Measurements from ENCODE around the gene NFKBIE. TPM values are rescaled to one million over a fixed set of nuclear protein-coding genes. Genes with fewer than 3 reads are reported as not detected.

NFKBIE gene
- total RNA-seq, 1 donor from 2014 or later: 29.0 TPM

- DNase-seq (ENCODE audit: low spot score): no peak
- peaks cover 31% of the 10 kb centered on the region for H3K36me3 Mint-ChIP-seq (ENCODE audit: low read depth)
- H3K27me3 Mint-ChIP-seq (ENCODE audit: insufficient read depth): peaks cover 2% of the 10 kb centered on the region
- H3K4me1 Mint-ChIP-seq (ENCODE audit: low read depth): no peaks in the 10 kb centered on the region
- no peak overlapping the region for H3K27ac Mint-ChIP-seq
- intact Hi-C loops (cut with micrococcal nuclease): loop anchor here (1.0 to 2.0 kb wide), 2 partner anchors 36 to 132 kb away; no protein-coding TSS in a partner anchor
- H3K4me3 Mint-ChIP-seq: no peak overlapping the region
- H3K9me3 Mint-ChIP-seq: no peaks in the 10 kb centered on the region
These were observed 39.2 kb upstream of the NFKBIE start for GRCh38 chr6:44304282-44305199.

- no peak for DNase-seq (ENCODE audit: low spot score)
- intact Hi-C loops (cut with micrococcal nuclease): loop anchor here (1.0 to 2.0 kb wide), 2 partner anchors 35 to 132 kb away; no protein-coding TSS in a partner anchor
- H3K36me3 Mint-ChIP-seq (ENCODE audit: low read depth): peaks cover 34% of the 10 kb centered on the region
- H3K4me1 Mint-ChIP-seq (ENCODE audit: low read depth): no peaks in the 10 kb centered on the region
- peaks cover 6% of the 10 kb centered on the region for H3K27me3 Mint-ChIP-seq (ENCODE audit: insufficient read depth)
- H3K4me3 Mint-ChIP-seq: no peak overlapping the region
- H3K27ac Mint-ChIP-seq: no peak overlapping the region
- no peaks in the 10 kb centered on the region for H3K9me3 Mint-ChIP-seq
These were observed 38.5 kb upstream of the NFKBIE start for GRCh38 chr6:44303842-44304241.

- intact Hi-C loops (cut with micrococcal nuclease): no loop called here
- no peaks in the 10 kb centered on the region for H3K4me1 Mint-ChIP-seq (ENCODE audit: low read depth)
- H3K9me3 Mint-ChIP-seq: no peaks in the 10 kb centered on the region
- H3K27ac Mint-ChIP-seq: no peak overlapping the region
- H3K4me3 Mint-ChIP-seq: no peak overlapping the region
- DNase-seq (ENCODE audit: low spot score): no peak
- peaks cover 14% of the 10 kb centered on the region for H3K27me3 Mint-ChIP-seq (ENCODE audit: insufficient read depth)
- peaks cover 32% of the 10 kb centered on the region for H3K36me3 Mint-ChIP-seq (ENCODE audit: low read depth)
These were observed 37.5 kb upstream of the NFKBIE start for GRCh38 chr6:44302856-44303255.

- Mint-ChIP-seq H3K9me3 (no peaks in the 10 kb centered on the region), H3K36me3 (ENCODE audit: low read depth) (peaks cover 32% of the 10 kb centered on the region), H3K27ac (no peak overlapping the region), H3K4me1 (ENCODE audit: low read depth) (no peaks in the 10 kb centered on the region), H3K4me3 (no peak overlapping the region), H3K27me3 (ENCODE audit: insufficient read depth) (peaks cover 18% of the 10 kb centered on the region)
- intact Hi-C loops (cut with micrococcal nuclease): no loop called here
- no peak for DNase-seq (ENCODE audit: low spot score)
These were observed 36.6 kb upstream of the NFKBIE start for GRCh38 chr6:44301782-44302564.

GRCh38 chr6:44301106-44301505 lies 35.8 kb upstream of the NFKBIE start:
- Mint-ChIP-seq H3K36me3 (ENCODE audit: low read depth) (peaks cover 32% of the 10 kb centered on the region), H3K4me3 (no peak overlapping the region), H3K9me3 (no peaks in the 10 kb centered on the region), H3K4me1 (ENCODE audit: low read depth) (no peaks in the 10 kb centered on the region), H3K27me3 (ENCODE audit: insufficient read depth) (peaks cover 27% of the 10 kb centered on the region), H3K27ac (no peak overlapping the region)
- DNase-seq (ENCODE audit: low spot score): no peak
- intact Hi-C loops (cut with micrococcal nuclease): no loop called here

GRCh38 chr6:44300292-44300823 lies 35.0 kb upstream of the NFKBIE start:
- Mint-ChIP-seq H3K27me3 (ENCODE audit: insufficient read depth) (peaks cover 31% of the 10 kb centered on the region), H3K9me3 (no peaks in the 10 kb centered on the region), H3K27ac (no peak overlapping the region), H3K4me3 (no peak overlapping the region), H3K4me1 (ENCODE audit: low read depth) (no peaks in the 10 kb centered on the region), H3K36me3 (ENCODE audit: low read depth) (peaks cover 32% of the 10 kb centered on the region)
- DNase-seq (ENCODE audit: low spot score): no peak
- intact Hi-C loops (cut with micrococcal nuclease): no loop called here

- Mint-ChIP-seq H3K27ac (no peak overlapping the region), H3K9me3 (no peaks in the 10 kb centered on the region), H3K36me3 (ENCODE audit: low read depth) (peaks cover 31% of the 10 kb centered on the region), H3K4me3 (no peak overlapping the region), H3K4me1 (ENCODE audit: low read depth) (no peaks in the 10 kb centered on the region), H3K27me3 (ENCODE audit: insufficient read depth) (peaks cover 38% of the 10 kb centered on the region)
- DNase-seq (ENCODE audit: low spot score): no peak
- intact Hi-C loops (cut with micrococcal nuclease): no loop called here
These were observed 33.5 kb upstream of the NFKBIE start for GRCh38 chr6:44298864-44299263.

- H3K4me1 Mint-ChIP-seq (ENCODE audit: low read depth): no peaks in the 10 kb centered on the region
These were observed 32.9 kb upstream of the NFKBIE start for GRCh38 chr6:44298055-44298803.

GRCh38 chr6:44297063-44298038 lies 32.0 kb upstream of the NFKBIE start:
- peak; percentile 31 for DNase-seq (ENCODE audit: low spot score)
- Mint-ChIP-seq H3K4me1 (ENCODE audit: low read depth) (no peaks in the 10 kb centered on the region), H3K36me3 (ENCODE audit: low read depth) (peaks cover 20% of the 10 kb centered on the region), H3K4me3 (peak overlapping the region; percentile 39), H3K27me3 (ENCODE audit: insufficient read depth) (peaks cover 47% of the 10 kb centered on the region), H3K9me3 (no peaks in the 10 kb centered on the region), H3K27ac (no peak overlapping the region)
- intact Hi-C loops (cut with micrococcal nuclease): loop anchor here (2.0 kb wide), 1 partner anchor 29 kb away; no protein-coding TSS in a partner anchor

More at GRCh38 chr6:44298055-44298803, 32.9 kb upstream of the NFKBIE start:
- Mint-ChIP-seq H3K36me3 (ENCODE audit: low read depth) (peaks cover 26% of the 10 kb centered on the region), H3K9me3 (no peaks in the 10 kb centered on the region), H3K27ac (no peak overlapping the region), H3K27me3 (ENCODE audit: insufficient read depth) (peaks cover 40% of the 10 kb centered on the region), H3K4me3 (peak overlapping the region; percentile 39)
- no peak for DNase-seq (ENCODE audit: low spot score)
- intact Hi-C loops (cut with micrococcal nuclease): no loop called here

GRCh38 chr6:44294832-44295791 lies 29.8 kb upstream of the NFKBIE start:
- no peak for DNase-seq (ENCODE audit: low spot score)
- Mint-ChIP-seq H3K27me3 (ENCODE audit: insufficient read depth) (peaks cover 55% of the 10 kb centered on the region), H3K27ac (no peak overlapping the region), H3K4me3 (no peak overlapping the region), H3K36me3 (ENCODE audit: low read depth) (peaks cover 4% of the 10 kb centered on the region), H3K4me1 (ENCODE audit: low read depth) (no peaks in the 10 kb centered on the region), H3K9me3 (no peaks in the 10 kb centered on the region)
- intact Hi-C loops (cut with micrococcal nuclease): no loop called here
